ENCODE measurements around the gene SERGEF.

DNA sequence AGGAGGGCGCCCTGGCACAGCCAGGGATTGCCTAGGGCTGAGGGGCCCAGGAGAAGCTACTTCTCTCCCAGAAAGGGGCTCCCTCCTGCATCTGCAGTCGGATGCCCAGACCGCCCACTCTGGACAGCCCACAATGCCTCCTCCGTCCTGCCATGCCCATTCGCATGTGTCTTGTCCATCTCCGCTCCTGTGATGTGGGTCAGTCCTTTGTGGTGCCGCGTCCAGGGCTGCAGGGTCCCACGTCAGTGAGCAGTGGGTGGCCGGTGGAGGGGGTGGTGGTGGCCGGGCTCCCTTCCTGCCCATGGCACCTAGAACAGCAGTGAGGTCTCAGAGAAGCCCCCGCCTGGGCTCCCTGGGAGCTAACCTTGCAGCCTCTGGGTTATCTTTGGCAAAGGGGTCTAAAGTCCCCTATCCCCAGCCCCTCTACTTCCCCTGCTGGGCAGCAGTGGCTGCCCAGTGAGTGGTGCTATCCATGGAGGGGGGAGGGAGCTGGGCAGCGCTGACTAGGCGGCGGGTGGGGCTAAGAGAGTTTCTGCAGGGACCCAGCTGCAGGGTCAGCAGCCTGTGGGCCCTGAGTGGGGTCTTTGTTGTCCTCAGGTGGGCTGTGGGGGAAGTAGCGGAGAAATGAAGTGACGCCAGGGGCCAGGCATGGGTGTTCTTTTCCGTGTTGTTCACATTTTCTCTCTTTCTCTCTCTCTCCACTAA, 237.2 kb downstream of the SERGEF start:
- TF ChIP-seq, protein P1, sequence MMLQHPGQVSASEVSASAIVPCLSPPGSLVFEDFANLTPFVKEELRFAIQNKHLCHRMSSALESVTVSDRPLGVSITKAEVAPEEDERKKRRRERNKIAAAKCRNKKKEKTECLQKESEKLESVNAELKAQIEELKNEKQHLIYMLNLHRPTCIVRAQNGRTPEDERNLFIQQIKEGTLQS (IDR thresholded peaks at IDR 0.05; ENCODE audit: borderline replicate concordance, extremely low read depth, low read depth, low read length) = no peak
- no peak for TF ChIP-seq HDAC6 (IDR thresholded peaks at IDR 0.05; ENCODE audit: unreplicated experiment)
- TF ChIP-seq EZH2 (IDR thresholded peaks at IDR 0.05; ENCODE audit: borderline replicate concordance, control insufficient read depth, low read depth, low read length) = no peak
- TF ChIP-seq, protein P2, sequence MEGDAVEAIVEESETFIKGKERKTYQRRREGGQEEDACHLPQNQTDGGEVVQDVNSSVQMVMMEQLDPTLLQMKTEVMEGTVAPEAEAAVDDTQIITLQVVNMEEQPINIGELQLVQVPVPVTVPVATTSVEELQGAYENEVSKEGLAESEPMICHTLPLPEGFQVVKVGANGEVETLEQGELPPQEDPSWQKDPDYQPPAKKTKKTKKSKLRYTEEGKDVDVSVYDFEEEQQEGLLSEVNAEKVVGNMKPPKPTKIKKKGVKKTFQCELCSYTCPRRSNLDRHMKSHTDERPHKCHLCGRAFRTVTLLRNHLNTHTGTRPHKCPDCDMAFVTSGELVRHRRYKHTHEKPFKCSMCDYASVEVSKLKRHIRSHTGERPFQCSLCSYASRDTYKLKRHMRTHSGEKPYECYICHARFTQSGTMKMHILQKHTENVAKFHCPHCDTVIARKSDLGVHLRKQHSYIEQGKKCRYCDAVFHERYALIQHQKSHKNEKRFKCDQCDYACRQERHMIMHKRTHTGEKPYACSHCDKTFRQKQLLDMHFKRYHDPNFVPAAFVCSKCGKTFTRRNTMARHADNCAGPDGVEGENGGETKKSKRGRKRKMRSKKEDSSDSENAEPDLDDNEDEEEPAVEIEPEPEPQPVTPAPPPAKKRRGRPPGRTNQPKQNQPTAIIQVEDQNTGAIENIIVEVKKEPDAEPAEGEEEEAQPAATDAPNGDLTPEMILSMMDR (IDR thresholded peaks at IDR 0.05 in 2 of 3, conservative IDR thresholded peaks at IDR 0.05 in 1 of 3; ENCODE audit: control insufficient read depth in 2 of 3, extremely low read depth in 1 of 3, insufficient read depth in 1 of 3, low read depth in 3 of 3, low read length in 3 of 3) = no peak
- TF ChIP-seq POLR2A (IDR thresholded peaks at IDR 0.05; ENCODE audit: low read depth, low read length) = no peak
- no peak for TF ChIP-seq CHD4 (IDR thresholded peaks at IDR 0.05)
- TF ChIP-seq, protein P3, sequence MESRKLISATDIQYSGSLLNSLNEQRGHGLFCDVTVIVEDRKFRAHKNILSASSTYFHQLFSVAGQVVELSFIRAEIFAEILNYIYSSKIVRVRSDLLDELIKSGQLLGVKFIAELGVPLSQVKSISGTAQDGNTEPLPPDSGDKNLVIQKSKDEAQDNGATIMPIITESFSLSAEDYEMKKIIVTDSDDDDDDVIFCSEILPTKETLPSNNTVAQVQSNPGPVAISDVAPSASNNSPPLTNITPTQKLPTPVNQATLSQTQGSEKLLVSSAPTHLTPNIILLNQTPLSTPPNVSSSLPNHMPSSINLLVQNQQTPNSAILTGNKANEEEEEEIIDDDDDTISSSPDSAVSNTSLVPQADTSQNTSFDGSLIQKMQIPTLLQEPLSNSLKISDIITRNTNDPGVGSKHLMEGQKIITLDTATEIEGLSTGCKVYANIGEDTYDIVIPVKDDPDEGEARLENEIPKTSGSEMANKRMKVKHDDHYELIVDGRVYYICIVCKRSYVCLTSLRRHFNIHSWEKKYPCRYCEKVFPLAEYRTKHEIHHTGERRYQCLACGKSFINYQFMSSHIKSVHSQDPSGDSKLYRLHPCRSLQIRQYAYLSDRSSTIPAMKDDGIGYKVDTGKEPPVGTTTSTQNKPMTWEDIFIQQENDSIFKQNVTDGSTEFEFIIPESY (IDR thresholded peaks at IDR 0.05) = no peak
- TF ChIP-seq, protein P4, sequence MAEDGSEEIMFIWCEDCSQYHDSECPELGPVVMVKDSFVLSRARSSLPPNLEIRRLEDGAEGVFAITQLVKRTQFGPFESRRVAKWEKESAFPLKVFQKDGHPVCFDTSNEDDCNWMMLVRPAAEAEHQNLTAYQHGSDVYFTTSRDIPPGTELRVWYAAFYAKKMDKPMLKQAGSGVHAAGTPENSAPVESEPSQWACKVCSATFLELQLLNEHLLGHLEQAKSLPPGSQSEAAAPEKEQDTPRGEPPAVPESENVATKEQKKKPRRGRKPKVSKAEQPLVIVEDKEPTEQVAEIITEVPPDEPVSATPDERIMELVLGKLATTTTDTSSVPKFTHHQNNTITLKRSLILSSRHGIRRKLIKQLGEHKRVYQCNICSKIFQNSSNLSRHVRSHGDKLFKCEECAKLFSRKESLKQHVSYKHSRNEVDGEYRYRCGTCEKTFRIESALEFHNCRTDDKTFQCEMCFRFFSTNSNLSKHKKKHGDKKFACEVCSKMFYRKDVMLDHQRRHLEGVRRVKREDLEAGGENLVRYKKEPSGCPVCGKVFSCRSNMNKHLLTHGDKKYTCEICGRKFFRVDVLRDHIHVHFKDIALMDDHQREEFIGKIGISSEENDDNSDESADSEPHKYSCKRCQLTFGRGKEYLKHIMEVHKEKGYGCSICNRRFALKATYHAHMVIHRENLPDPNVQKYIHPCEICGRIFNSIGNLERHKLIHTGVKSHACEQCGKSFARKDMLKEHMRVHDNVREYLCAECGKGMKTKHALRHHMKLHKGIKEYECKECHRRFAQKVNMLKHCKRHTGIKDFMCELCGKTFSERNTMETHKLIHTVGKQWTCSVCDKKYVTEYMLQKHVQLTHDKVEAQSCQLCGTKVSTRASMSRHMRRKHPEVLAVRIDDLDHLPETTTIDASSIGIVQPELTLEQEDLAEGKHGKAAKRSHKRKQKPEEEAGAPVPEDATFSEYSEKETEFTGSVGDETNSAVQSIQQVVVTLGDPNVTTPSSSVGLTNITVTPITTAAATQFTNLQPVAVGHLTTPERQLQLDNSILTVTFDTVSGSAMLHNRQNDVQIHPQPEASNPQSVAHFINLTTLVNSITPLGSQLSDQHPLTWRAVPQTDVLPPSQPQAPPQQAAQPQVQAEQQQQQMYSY (CRISPR knock-in tag; IDR thresholded peaks at IDR 0.05) = no peak
- no peak for TF ChIP-seq FOS (IDR thresholded peaks at IDR 0.05; ENCODE audit: borderline replicate concordance, extremely low read depth, insufficient read length)
- TF ChIP-seq POLR2AphosphoS5 (IDR thresholded peaks at IDR 0.05; ENCODE audit: low read length) = no peak
- no peak for TF ChIP-seq ZNF274 (IDR thresholded peaks at IDR 0.05; ENCODE audit: insufficient read depth, insufficient read length)
- TF ChIP-seq ZNF24 (IDR thresholded peaks at IDR 0.05) = no peak
- no peak for TF ChIP-seq SREBF2 (IDR thresholded peaks at IDR 0.05; ENCODE audit: low read length)
- no peak for TF ChIP-seq ZNF384 (IDR thresholded peaks at IDR 0.05; ENCODE audit: borderline replicate concordance, low read depth, low read length)
